ENCODE results near the gene LBP.
"Not testable (repeated sequence)": the region's sequence is repeated elsewhere in the genome, so short reads cannot be mapped to it uniquely, and the experiment has no call there.

Gene LBP

GRCh38 chr20:38321959-38322598, 24.2 kb upstream of the LBP start:
- peak; percentile 50 for DNase-seq

- no peak for DNase-seq
These were observed 22.1 kb upstream of the LBP start for GRCh38 chr20:38324159-38324558.

- DNase-seq = no peak
These were observed 21.1 kb upstream of the LBP start for GRCh38 chr20:38325167-38325566.

GRCh38 chr20:38325905-38326304, 20.4 kb upstream of the LBP start:
- no peak for DNase-seq

- no peak for DNase-seq
These were observed 20.0 kb upstream of the LBP start for GRCh38 chr20:38326309-38326708.

- no peak for DNase-seq
These were observed 15.6 kb upstream of the LBP start for GRCh38 chr20:38330638-38331037.

- DNase-seq = no peak
These were observed 15.0 kb upstream of the LBP start for GRCh38 chr20:38331245-38331644.

GRCh38 chr20:38331814-38332213, 14.5 kb upstream of the LBP start:
- DNase-seq = no peak

- no peak for DNase-seq
These were observed 12.3 kb upstream of the LBP start for GRCh38 chr20:38334016-38334415.

- no peak for DNase-seq
These were observed 9.6 kb upstream of the LBP start for GRCh38 chr20:38336726-38337125.

- DNase-seq = no peak
These were observed 8.6 kb upstream of the LBP start for GRCh38 chr20:38337561-38338140.

- no peak for DNase-seq
These were observed 7.3 kb upstream of the LBP start for GRCh38 chr20:38338849-38339520.

GRCh38 chr20:38339521-38339896, 6.8 kb upstream of the LBP start:
- not testable (repeated sequence) for DNase-seq

GRCh38 chr20:38339997-38340396, 6.3 kb upstream of the LBP start:
- no peak for DNase-seq

GRCh38 chr20:38340693-38341092, 5.6 kb upstream of the LBP start:
- no peak for DNase-seq

GRCh38 chr20:38342216-38342615, 4.1 kb upstream of the LBP start:
- no peak for DNase-seq

GRCh38 chr20:38342713-38343310, 3.5 kb upstream of the LBP start:
- DNase-seq = no peak

GRCh38 chr20:38343311-38344106, 2.8 kb upstream of the LBP start:
- DNase-seq = no peak

- DNase-seq = no peak
These were observed 2.1 kb upstream of the LBP start for GRCh38 chr20:38344107-38344701.

GRCh38 chr20:38345643-38346042, 639 bp upstream of the LBP start:
- no peak for DNase-seq

GRCh38 chr20:38346741-38347140, 459 bp downstream of the LBP start:
- no peak for DNase-seq

- DNase-seq = no peak
These were observed 3.6 kb downstream of the LBP start for GRCh38 chr20:38349856-38350255.

All from amniotic stem cell (primary cell).